Loucy (cell line): ENCODE measurements around the gene RNF8.

Experiments
- H2AFZ ChIP-seq: fragments of 200-600 bp; sonication (generic); 2 replicates; pipeline ENCODE4 v1.6.0; 2016; ENCODE audit warnings: antibody characterized with exemption, mild to moderate bottlenecking, low read length, moderate library complexity
- H3F3A ChIP-seq: fragments of 200-600 bp; 2 replicates; pipeline ENCODE4 v1.6.0; 2016; ENCODE audit warnings: antibody characterized with exemption, low read depth, mild to moderate bottlenecking
- H3K27me3 ChIP-seq: fragments of 200-600 bp; sonication (generic); 2 replicates; pipeline ENCODE4 v1.6.1; 2014; ENCODE audit warnings: low read length, mild to moderate bottlenecking; ENCODE audit not compliant: insufficient read depth, poor library complexity, severe bottlenecking
- H3K36me3 ChIP-seq: fragments of 200-600 bp; sonication (generic); 2 replicates; pipeline ENCODE4 v1.6.1; 2016; ENCODE audit warnings: low read length; ENCODE audit not compliant: insufficient read depth
- H3K4me1 ChIP-seq: fragments of 200-600 bp; sonication (generic); 2 replicates; pipeline ENCODE4 v1.5.1; 2014; ENCODE audit warnings: low read length, mild to moderate bottlenecking; ENCODE audit not compliant: insufficient read depth, poor library complexity, severe bottlenecking
- H3K4me2 ChIP-seq: fragments of 200-600 bp; sonication (generic); 2 replicates; pipeline ENCODE4 v1.6.0; 2014; ENCODE audit warnings: antibody characterized with exemption, low read length, low read depth, mild to moderate bottlenecking; ENCODE audit not compliant: poor library complexity, severe bottlenecking
- H3K4me3 ChIP-seq: fragments of 200-600 bp; sonication (generic); 2 replicates; pipeline ENCODE4 v1.5.1; 2014; ENCODE audit warnings: low read length, mild to moderate bottlenecking, mixed read lengths; ENCODE audit not compliant: poor library complexity, severe bottlenecking
- H3K79me2 ChIP-seq: fragments of 200-600 bp; sonication (generic); 2 replicates; pipeline ENCODE4 v1.6.1; 2014; ENCODE audit warnings: low read length; ENCODE audit not compliant: insufficient read depth
- H3K9ac ChIP-seq: fragments of 200-600 bp; sonication (generic); 2 replicates; pipeline ENCODE4 v1.6.0; 2014; ENCODE audit warnings: mild to moderate bottlenecking, low read depth, low read length, moderate library complexity; ENCODE audit not compliant: poor library complexity, severe bottlenecking
- H3K9me2 ChIP-seq: fragments of 200-600 bp; sonication (generic); replicated peaks from 2 replicates; pipeline ENCODE4 v1.6.1; 2016; ENCODE audit warnings: low read depth, low read length, mixed read lengths
- H3K9me3 ChIP-seq: fragments of 200-600 bp; sonication (generic); 2 replicates; pipeline ENCODE4 v1.6.1; 2014; ENCODE audit warnings: mild to moderate bottlenecking, antibody characterized with exemption, low read length, low read depth; ENCODE audit not compliant: insufficient read depth
- H4K20me1 ChIP-seq: fragments of 200-600 bp; sonication (generic); 2 replicates; pipeline ENCODE4 v1.6.0; 2014; ENCODE audit warnings: antibody characterized with exemption, low read length, mild to moderate bottlenecking; ENCODE audit not compliant: insufficient read depth, poor library complexity, severe bottlenecking
- CTCF ChIP-seq: fragments of 200-600 bp; sonication (generic); conservative IDR thresholded peaks from 2 replicates; pipeline ENCODE4 v1.5.1; 2014; ENCODE audit warnings: mild to moderate bottlenecking, antibody characterized with exemption, low read length
- EZH2phosphoT487 ChIP-seq: fragments of 200-600 bp; IDR thresholded peaks from 2 replicates; pipeline ENCODE4 v1.6.1; 2018; ENCODE audit warnings: antibody characterized with exemption, mild to moderate bottlenecking, moderate library complexity, borderline replicate concordance

Gene RNF8

DNA sequence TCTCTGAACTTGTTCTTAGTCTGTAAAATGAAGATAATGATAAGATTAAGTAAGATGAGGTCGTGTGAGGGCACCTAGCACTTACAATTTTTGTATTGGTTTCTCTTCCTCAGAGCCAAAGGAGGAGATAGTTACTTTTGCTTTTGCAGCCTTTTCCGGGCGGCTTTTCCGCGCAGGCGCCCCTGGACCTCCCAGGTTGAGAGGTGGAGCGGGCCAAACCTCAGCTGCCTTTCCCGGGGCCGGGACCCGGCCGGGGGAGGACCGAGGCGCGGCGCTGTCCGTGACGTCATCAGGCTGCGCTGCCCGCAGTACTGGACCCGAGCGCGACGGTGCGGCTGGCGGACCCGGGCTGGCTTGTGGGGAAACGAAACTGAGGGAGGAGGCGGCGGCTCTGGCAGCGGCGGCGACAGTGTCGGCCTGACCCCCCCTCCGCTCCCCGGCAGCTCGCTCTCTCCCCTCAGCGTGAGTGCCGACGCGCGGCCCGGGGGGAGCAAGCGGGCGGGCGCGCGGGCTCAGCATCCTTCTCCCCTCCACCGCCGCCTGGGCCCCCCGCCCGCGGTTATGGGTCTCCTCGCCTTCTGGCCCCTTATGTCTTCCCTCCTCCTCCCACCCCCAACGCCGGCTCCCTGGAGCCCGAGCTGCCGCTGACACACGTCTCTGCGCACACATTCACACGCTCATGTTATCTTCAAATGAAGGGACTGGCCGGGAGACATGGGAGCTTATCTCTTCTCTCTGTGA is 79.3 kb downstream of the RNF8 start, which contains the start of gene CMTR1:
Gene CMTR1, plus strand, starts transcription at position 306 of the 741 bp plus-strand sequence. CDS start 2,409 bp downstream, outside the sequence.
- Histone ChIP-seq H3K9ac (peak within 1 kb of the TSS; percentile 89), H2AFZ (peak within 1 kb of the TSS; percentile 99), H3K4me3 (peak within 1 kb of the TSS; percentile 97), H3K27me3 (no peaks in the 10 kb centered on the region), H3K36me3 (peaks cover 9% of the 10 kb centered on the region; the same call in 1 of the 2 replicates), H3F3A (0 out of 2 replicates have a peak, but pooled peaks cover 2% of the 10 kb centered on the region), H3K79me2 (peaks cover 40% of the 10 kb centered on the region), H4K20me1 (peaks cover 5% of the 10 kb centered on the region), H3K9me3 (no peaks in the 10 kb centered on the region), H3K4me1 (peaks cover 28% of the 10 kb centered on the region), H3K4me2 (peak within 1 kb of the TSS; percentile 99), H3K9me2 (no peaks in the 10 kb centered on the region)
- no peak for TF ChIP-seq CTCF
- no peak for TF ChIP-seq EZH2phosphoT487

DNA sequence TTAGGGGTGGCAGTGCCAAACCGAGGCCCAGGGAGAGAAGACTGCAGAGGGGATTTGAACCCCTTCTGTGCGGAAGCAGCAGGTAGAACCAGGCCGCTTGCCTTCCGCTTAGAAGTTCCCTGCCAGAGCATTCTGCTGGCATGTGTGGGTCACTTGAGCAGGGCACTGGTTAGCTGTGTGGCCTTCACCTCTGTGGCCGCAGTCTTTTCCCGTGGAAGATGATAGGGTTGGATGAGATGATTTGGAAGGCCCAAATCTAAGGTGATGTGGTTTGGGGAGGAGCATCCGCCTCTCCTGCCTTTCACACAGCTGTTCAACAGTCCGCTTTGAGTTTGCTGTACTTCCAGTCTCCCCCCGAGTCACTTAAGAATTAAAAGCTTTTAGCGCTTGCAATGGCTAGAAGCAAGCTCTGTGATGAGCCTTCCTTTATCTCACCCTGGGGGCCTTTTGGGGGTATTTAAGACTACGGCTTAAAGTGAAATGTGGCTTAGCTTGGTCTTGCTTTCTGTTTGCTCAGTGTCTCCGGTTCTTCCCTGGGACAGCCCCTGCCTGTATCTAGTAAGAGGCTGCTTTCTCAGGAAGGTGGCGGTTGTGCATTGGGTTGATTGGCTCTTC is 80.0 kb downstream of the RNF8 start:
- peak overlapping the region; percentile 99 for H2AFZ ChIP-seq

GRCh38 chr6:37435373-37435772 is 81.6 kb downstream of the RNF8 start:
- Histone ChIP-seq H3K36me3 (peaks cover 12% of the 10 kb centered on the region; the same call in 1 of the 2 replicates), H3K4me3 (peak overlapping the region; percentile 97), H3K79me2 (peaks cover 51% of the 10 kb centered on the region), H3K4me1 (peaks cover 33% of the 10 kb centered on the region), H4K20me1 (peaks cover 5% of the 10 kb centered on the region), H3K9ac (peak overlapping the region; percentile 89), H3K9me2 (no peaks in the 10 kb centered on the region), H3K4me2 (peak overlapping the region; percentile 75), H3K27me3 (no peaks in the 10 kb centered on the region), H2AFZ (no peak overlapping the region), H3F3A (0 out of 2 replicates have a peak, but pooled peaks cover 2% of the 10 kb centered on the region), H3K9me3 (no peaks in the 10 kb centered on the region)
- TF ChIP-seq EZH2phosphoT487 (no peak), CTCF (no peak)

More for the DNA sequence above, 80.0 kb downstream of the RNF8 start:
- peaks cover 9% of the 10 kb centered on the region; the same call in 1 of the 2 replicates for H3K36me3 ChIP-seq
- H3K27me3 ChIP-seq = no peaks in the 10 kb centered on the region
- peak overlapping the region; percentile 75 for H3K4me2 ChIP-seq
- no peak for TF ChIP-seq CTCF
- no peak for TF ChIP-seq EZH2phosphoT487
- no peaks in the 10 kb centered on the region for H3K9me2 ChIP-seq
- H3F3A ChIP-seq = 0 out of 2 replicates have a peak, but pooled peaks cover 2% of the 10 kb centered on the region
- peaks cover 5% of the 10 kb centered on the region for H4K20me1 ChIP-seq
- H3K9ac ChIP-seq = peak overlapping the region; percentile 89
- H3K79me2 ChIP-seq = peaks cover 43% of the 10 kb centered on the region
- peaks cover 32% of the 10 kb centered on the region for H3K4me1 ChIP-seq
- H3K9me3 ChIP-seq = no peaks in the 10 kb centered on the region
- H3K4me3 ChIP-seq = peak overlapping the region; percentile 97
